GM12875 (cell line): ENCODE measurements around the gene OR4N2.
"Not testable (repeated sequence)": the region's sequence is repeated elsewhere in the genome, so short reads cannot be mapped to it uniquely, and the experiment has no call there.

Source experiments
- H3K4me3 ChIP-seq: one replicate; pipeline ENCODE4 v1.5.1; 2011; ENCODE audit warnings: low read depth, low read length, control low read depth
- CTCF ChIP-seq: IDR thresholded peaks from 2 replicates; pipeline ENCODE4 v1.5.1; 2011; ENCODE audit warnings: low read depth, mild to moderate bottlenecking, control low read depth, inconsistent platforms, low read length, moderate library complexity, borderline replicate concordance; ENCODE audit not compliant: insufficient read depth

OR4N2 gene

GRCh38 chr14:19800282-19801117 is 3.1 kb upstream of the OR4N2 start:
- no peak overlapping the region for H3K4me3 ChIP-seq
- TF ChIP-seq CTCF: no peak

- TF ChIP-seq CTCF: no peak
- H3K4me3 ChIP-seq: no peak overlapping the region
Measured at GRCh38 chr14:19801118-19801464, 2.5 kb upstream of the OR4N2 start.

- H3K4me3 ChIP-seq: not testable (repeated sequence)
Measured at GRCh38 chr14:19813171-19813920, 9.8 kb downstream of the OR4N2 start.

GRCh38 chr14:19819879-19820278 is 16.3 kb downstream of the OR4N2 start:
- H3K4me3 ChIP-seq: not testable (repeated sequence)

- not testable (repeated sequence) for H3K4me3 ChIP-seq
Measured at GRCh38 chr14:19821016-19821415, 17.4 kb downstream of the OR4N2 start.

- no peak for TF ChIP-seq CTCF
- no peak overlapping the region for H3K4me3 ChIP-seq
Measured at GRCh38 chr14:19823178-19823577, 19.6 kb downstream of the OR4N2 start.

GRCh38 chr14:19823765-19824164 is 20.2 kb downstream of the OR4N2 start:
- no peak for TF ChIP-seq CTCF
- H3K4me3 ChIP-seq: no peak overlapping the region

GRCh38 chr14:19827626-19828244 is 24.2 kb downstream of the OR4N2 start:
- not testable (repeated sequence) for H3K4me3 ChIP-seq

- no peak overlapping the region for H3K4me3 ChIP-seq
- TF ChIP-seq CTCF: no peak
Measured at GRCh38 chr14:19828314-19828713, 24.7 kb downstream of the OR4N2 start.

- not testable (repeated sequence) for H3K4me3 ChIP-seq
Measured at GRCh38 chr14:19834203-19834848, 30.8 kb downstream of the OR4N2 start.
